K562 (cell line): ENCODE measurements around the gene MPHOSPH9. TPM values are rescaled to one million over a fixed set of nuclear protein-coding genes. Genes with fewer than 3 reads are reported as not detected.

Experiments used
- ATAC-seq: fragments of 200-7000 bp; cut with Tn5 transposase; 3 replicates; pipeline ENCODE4 v1.9.1; 2020; ENCODE audit warnings: moderate library complexity
- BruUV-seq: library from RNA; stranded (reverse); fragments of 400-500 nt; replicated peaks from 2 replicates; lab custom pipeline; 2021; lab: Mats Ljungman, UMichigan
- CTCF ChIA-PET: fragments of 300-600 bp; formaldehyde crosslinking; extraction: SDS; loops from one replicate; lab custom pipeline; 2021; ENCODE audit warnings: low intra/inter-chr PET ratio; lab: Yijun Ruan, JAX
- POLR2A ChIA-PET: fragments of 300-600, 350-650 bp; sonication (Branson Sonifier 250); formaldehyde crosslinking; extraction: SDS; loops from one replicate; lab custom pipeline; 2021; ENCODE audit warnings: antibody characterized with exemption, inconsistent platforms; lab: Yijun Ruan, JAX
- DNase-seq, 4 experiments: peaks; one replicate each; pipeline versions ENCODE4 v3.0.0 to v3.0.0-alpha.2; 2011 to 2018; ENCODE audit warnings: low spot score in 3 of 4, mixed read lengths in 3 of 4; ENCODE audit errors: extremely low read depth in 1 of 4
- FAIRE-seq: peaks from 2 replicates; lab custom pipeline; 2011; peaks lifted over from hg19 to GRCh38; lab: Jason Lieb, UNC
- H2AFZ ChIP-seq: 2 replicates; pipeline ENCODE4 v1.6.0; 2011; ENCODE audit warnings: low read depth, low read length, control low read depth, inconsistent platforms
- H3K27ac ChIP-seq: fragments of 200-600 bp; 3 replicates; pipeline ENCODE4 v1.8.0; 2011; ENCODE audit warnings: low read depth, mild to moderate bottlenecking, control low read depth, inconsistent platforms, low read length, moderate library complexity, mixed read lengths; ENCODE audit errors: extremely low read depth
- H3K27me3 ChIP-seq, 2 experiments: fragments of 300-600 bp in 1 of 2; 2 replicates in 1 of 2; 3 replicates in 1 of 2; pipeline versions ENCODE4 v1.6.0 to v1.8.0; 2011; ENCODE audit warnings: inconsistent platforms in 2 of 2, low read length in 2 of 2, mild to moderate bottlenecking in 1 of 2, mixed read lengths in 1 of 2, moderate library complexity in 1 of 2; ENCODE audit not compliant: control insufficient read depth in 2 of 2, insufficient read depth in 2 of 2
- H3K36me3 ChIP-seq: fragments of 300-600 bp; 3 replicates; pipeline ENCODE4 v1.8.0; 2011; ENCODE audit warnings: mild to moderate bottlenecking, low read length, inconsistent platforms; ENCODE audit not compliant: control insufficient read depth, insufficient read depth
- H3K4me1 ChIP-seq, 2 experiments: fragments of 200-600 bp in 1 of 2; replicated peaks in 1 of 2; 2 replicates in 1 of 2; 3 replicates in 1 of 2; pipeline versions ENCODE4 v1.5.1 to v1.8.0; 2011; ENCODE audit warnings: inconsistent platforms in 2 of 2, low read length in 2 of 2, mild to moderate bottlenecking in 1 of 2, mixed read lengths in 1 of 2, moderate library complexity in 1 of 2; ENCODE audit not compliant: control insufficient read depth in 2 of 2, insufficient read depth in 2 of 2
- H3K4me2 ChIP-seq: 2 replicates; pipeline ENCODE4 v1.6.1; 2011; ENCODE audit warnings: low read length, control low read depth, inconsistent platforms, mixed read lengths; ENCODE audit not compliant: insufficient read depth
- H3K4me3 ChIP-seq: fragments of 200-600 bp; sonication (generic), shearing (Covaris generic); 2 replicates; pipeline ENCODE4 v1.5.1; 2016; ENCODE audit warnings: control low read depth, inconsistent platforms
- H3K79me2 ChIP-seq: fragments of 200-600 bp; 3 replicates; pipeline ENCODE4 v1.8.0; 2011; ENCODE audit warnings: low read length, inconsistent platforms; ENCODE audit not compliant: control insufficient read depth, insufficient read depth
- H3K9ac ChIP-seq, 2 experiments: 2 replicates each; pipeline versions ENCODE4 v1.6.0 to v1.6.1; 2011; ENCODE audit warnings: low read depth in 2 of 2, low read length in 2 of 2, control low read depth in 1 of 2, inconsistent platforms in 1 of 2, mild to moderate bottlenecking in 1 of 2, mixed read lengths in 1 of 2; ENCODE audit not compliant: insufficient read depth in 1 of 2
- H3K9me1 ChIP-seq: one replicate; pipeline ENCODE4 v1.6.0; 2011; ENCODE audit warnings: inconsistent platforms, mild to moderate bottlenecking, low read length, moderate library complexity; ENCODE audit not compliant: control insufficient read depth, insufficient read depth
- H3K9me3 ChIP-seq: replicated peaks from 2 replicates; pipeline ENCODE4 v1.5.1; 2011; ENCODE audit warnings: low read depth, low read length, inconsistent platforms; ENCODE audit not compliant: control insufficient read depth, insufficient read depth
- H4K20me1 ChIP-seq: replicated peaks from 2 replicates; pipeline ENCODE4 v1.6.1; 2011; ENCODE audit warnings: low read length, inconsistent platforms, mixed read lengths; ENCODE audit not compliant: control insufficient read depth, insufficient read depth
- ATF3 ChIP-seq, 2 experiments: fragments of 450-650 bp in 1 of 2; sonication (generic) in 1 of 2; formaldehyde crosslinking in 1 of 2; IDR thresholded peaks in 1 of 2; conservative IDR thresholded peaks in 1 of 2; 2 replicates each; pipeline versions ENCODE4 v1.6.1 to v1.8.1; 2016 to 2023; ENCODE audit warnings: mild to moderate bottlenecking in 2 of 2, moderate library complexity in 2 of 2, inconsistent platforms in 1 of 2, missing genetic modification reagents in 1 of 2
- ELF4 ChIP-seq: fragments of 450-650 bp; formaldehyde crosslinking; IDR thresholded peaks from 2 replicates; pipeline ENCODE4 v1.4.0; 2022; ENCODE audit warnings: missing genetic modification characterization
- ELK3 ChIP-seq: fragments of 450-650 bp; formaldehyde crosslinking; IDR thresholded peaks from 2 replicates; pipeline ENCODE4 v1.4.0; 2020; ENCODE audit warnings: mild to moderate bottlenecking
- EWSR1 ChIP-seq: fragments of 450-650 bp; IDR thresholded peaks from 2 replicates; pipeline ENCODE4 v1.6.1; 2018; ENCODE audit warnings: borderline replicate concordance, mild to moderate bottlenecking, low read depth, moderate library complexity; ENCODE audit not compliant: partially characterized antibody
- HBP1 ChIP-seq: fragments of 450-650 bp; formaldehyde crosslinking; IDR thresholded peaks from 2 replicates; pipeline ENCODE4 v1.4.0; 2022; ENCODE audit warnings: missing genetic modification characterization
- KDM1A ChIP-seq, 2 experiments: fragments of 450-650 bp; IDR thresholded peaks; 2 replicates each; pipeline ENCODE4 v1.6.1; 2016; ENCODE audit warnings: mild to moderate bottlenecking in 2 of 2
- MTF1 ChIP-seq: fragments of 250-450 bp; sonication (Bioruptor Pico); IDR thresholded peaks from 2 replicates; pipeline ENCODE4 v1.9.0; 2021; ENCODE audit warnings: moderate library complexity, mild to moderate bottlenecking, inconsistent platforms, borderline replicate concordance
- TAF1 ChIP-seq: IDR thresholded peaks from 2 replicates; pipeline ENCODE4 v1.6.1; 2011; ENCODE audit warnings: mild to moderate bottlenecking, low read length, moderate library complexity; ENCODE audit not compliant: insufficient read depth, control insufficient read depth, severe bottlenecking; ENCODE audit errors: extremely low read depth
- ZNF318 ChIP-seq, 2 experiments: fragments of 450-650 bp; IDR thresholded peaks; 2 replicates each; pipeline ENCODE4 v1.6.1; 2016; ENCODE audit warnings: mild to moderate bottlenecking in 2 of 2, borderline replicate concordance in 1 of 2, low read depth in 1 of 2, moderate library complexity in 1 of 2
- WGBS: fragments of 100-300 bp; shearing (Covaris generic); methylation state at CpG from one replicate; pipeline ENCODE4 v1.1.6; 2016; ENCODE audit warnings: low coverage, mixed read lengths; ENCODE audit not compliant: insufficient coverage; ENCODE audit errors: missing lambda C conversion rate; 5-methylcytosine and 5-hydroxymethylcytosine counted together
- in situ Hi-C: fragments of 300-500 bp; cut with MboI; formaldehyde crosslinking; loops from 4 replicates; pipeline ENCODE4 v1.15.0; 2018; ENCODE audit warnings: inconsistent platforms, mixed read lengths
- intact Hi-C: fragments of 100-400 bp; cut with micrococcal nuclease; formaldehyde crosslinking; loops from 2 replicates; pipeline ENCODE4 v1.14.2; 2022
- polyA plus RNA-seq, 8 experiments: library from polyadenylated mRNA; depleted of rRNA in 4 of 8; stranded (reverse) in 5 of 8; unstranded in 3 of 8; fragments of >200 nt; fragmentation: Nextera tagmentation in 2 of 8; fragmentation: Illumina TruSeq in 1 of 8; extraction: Ambion mirVana in 2 of 8; extraction: Trizol in 1 of 8; gene quantifications; 2 replicates each; pipeline versions ENCODE4 v1.2.1 to v1.2.3, GENCODE V29; 2011 to 2014; ENCODE audit warnings: inconsistent platforms in 1 of 8, missing spikeins in 1 of 8
- total RNA-seq, 7 experiments: library from RNA; depleted of rRNA in 6 of 7; stranded (reverse); fragments of >200 nt in 6 of 7; fragmentation: Illumina TruSeq in 2 of 7; extraction: Trizol in 2 of 7; gene quantifications; 2 replicates each; pipeline versions ENCODE4 v1.2.1 to v1.2.3, GENCODE V29; 2011 to 2021; ENCODE audit warnings: low replicate concordance in 1 of 7

MPHOSPH9 gene
- total and polyA plus RNA-seq, 9 of the 15 experiments (the other 6 are each of a cell fraction or from before 2014, with no cell fraction given), result 14.2 to 103 (median 54.5) TPM

GRCh38 chr12:123282111-123282510 lies 49.2 kb upstream of the MPHOSPH9 start:
- intact Hi-C loops (no loop called here), in situ Hi-C loops (no loop called here)
- H3K4me1 ChIP-seq, result no peaks in the 10 kb centered on the region
- FAIRE-seq, result peak; percentile 67
- no peaks in the 10 kb centered on the region for H3K27me3 ChIP-seq
- H3K4me3 ChIP-seq, result no peak overlapping the region
- H3K9ac ChIP-seq, result no peak overlapping the region
- H3K27ac ChIP-seq, result no peak overlapping the region
- no peak; the same call in 2 of the 3 replicates for ATAC-seq
- DNase-seq, result no peak
- no peaks in the 10 kb centered on the region for H3K9me3 ChIP-seq
- H2AFZ ChIP-seq, result no peak overlapping the region
- no TSS peak for BruUV-seq
- CTCF ChIA-PET, result no interaction called here
- POLR2A ChIA-PET, result interaction anchor here (0.6 to 1.3 kb wide), 3 partner anchors 9 to 309 kb away, joined by 3 read pairs; no protein-coding TSS in a partner anchor
- H3K79me2 ChIP-seq, result no peaks in the 10 kb centered on the region
- WGBS, result 44% methylated on average over 10 of the region's 10 CpGs
- H3K36me3 ChIP-seq, result no peaks in the 10 kb centered on the region
- no peak overlapping the region for H3K4me2 ChIP-seq
- H4K20me1 ChIP-seq, result no peaks in the 10 kb centered on the region
- H3K9me1 ChIP-seq, result no peaks in the 10 kb centered on the region
- TF ChIP-seq KDM1A (IDR thresholded peaks at IDR 0.05), result peak; percentile 54 to 75; a peak in 3 of 4 replicates
- no peak for TF ChIP-seq MTF1 (CRISPR knock-in tag)
- no peak for TF ChIP-seq ELK3 (CRISPR knock-in tag)
- peak; percentile 11; the same call in 1 of the 2 replicates for TF ChIP-seq ATF3 (IDR thresholded peaks at IDR 0.05)
- TF ChIP-seq ATF3 (CRISPR knock-in tag; conservative IDR thresholded peaks at IDR 0.05), result no peak
- no peak for TF ChIP-seq ZNF318 (IDR thresholded peaks at IDR 0.05; ENCODE audit: borderline replicate concordance in 1 of 2, low read depth in 1 of 2)
- no peak for TF ChIP-seq HBP1 (CRISPR knock-in tag)
- no peak for TF ChIP-seq ELF4 (CRISPR knock-in tag)
- TF ChIP-seq EWSR1, result no peak
- no peak for TF ChIP-seq TAF1
